ENCODE results near the gene MED17. TPM values are rescaled to one million over a fixed set of nuclear protein-coding genes. Genes with fewer than 3 reads are reported as not detected.
A peak's percentile ranks its signal among the peaks of the same experiment; 100 is the strongest.

The MED17 gene
- total and polyA plus RNA-seq, 3 experiments from 2014 or later = 25.1 to 42.8 (median 39.4) TPM

DNA sequence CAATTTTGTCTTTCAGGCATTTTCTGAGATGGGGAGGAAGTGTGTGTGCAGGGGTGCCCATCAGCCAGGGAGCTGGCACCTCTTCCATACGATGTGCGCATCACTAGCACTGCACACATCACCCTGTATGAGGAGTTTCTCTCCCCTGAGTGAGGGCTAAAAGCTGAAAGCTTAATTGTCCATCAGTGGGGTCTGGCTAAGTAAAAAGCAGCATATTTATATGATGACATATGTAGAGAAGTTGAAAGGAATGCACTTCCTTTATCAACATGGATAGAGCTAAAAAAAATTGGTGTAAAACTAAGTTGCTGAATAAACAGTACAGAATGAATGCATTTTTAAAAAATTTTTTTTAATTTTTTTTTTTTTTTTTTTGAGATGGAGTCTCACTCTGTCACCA lies 62.3 kb downstream of the MED17 start:
- no peak overlapping the region for H3K27ac Mint-ChIP-seq
- no peak overlapping the region for H3K4me3 Mint-ChIP-seq
- H3K36me3 Mint-ChIP-seq = peaks cover 0 to 4% (median 0%) of the 10 kb centered on the region in 3 donors
- no peak for DNase-seq
- H3K9me3 Mint-ChIP-seq = no peaks in the 10 kb centered on the region
- H3K4me1 Mint-ChIP-seq = peaks cover 0 to 5% (median 3%) of the 10 kb centered on the region in 3 donors
- H3K27me3 Mint-ChIP-seq = peaks cover 14 to 24% of the 10 kb centered on the region in 2 donors
- H3K36me3 ChIP-seq (ENCODE audit: insufficient read depth, low read length) = no peaks in the 10 kb centered on the region
- no peaks in the 10 kb centered on the region for H3K4me1 ChIP-seq (ENCODE audit: insufficient read depth, low read length)
- H3K27me3 ChIP-seq (ENCODE audit: insufficient read depth, low read length, poor library complexity, severe bottlenecking) = peaks cover 4% of the 10 kb centered on the region
- POLR2A ChIA-PET = no interaction called here
- no peaks in the 10 kb centered on the region for H3K9me3 ChIP-seq (ENCODE audit: low read length)
- H3K4me3 ChIP-seq (ENCODE audit: low read length) = no peak overlapping the region
- CTCF ChIA-PET = no interaction called here
- no peak overlapping the region for H3K27ac ChIP-seq (ENCODE audit: low read depth, low read length)

DNA sequence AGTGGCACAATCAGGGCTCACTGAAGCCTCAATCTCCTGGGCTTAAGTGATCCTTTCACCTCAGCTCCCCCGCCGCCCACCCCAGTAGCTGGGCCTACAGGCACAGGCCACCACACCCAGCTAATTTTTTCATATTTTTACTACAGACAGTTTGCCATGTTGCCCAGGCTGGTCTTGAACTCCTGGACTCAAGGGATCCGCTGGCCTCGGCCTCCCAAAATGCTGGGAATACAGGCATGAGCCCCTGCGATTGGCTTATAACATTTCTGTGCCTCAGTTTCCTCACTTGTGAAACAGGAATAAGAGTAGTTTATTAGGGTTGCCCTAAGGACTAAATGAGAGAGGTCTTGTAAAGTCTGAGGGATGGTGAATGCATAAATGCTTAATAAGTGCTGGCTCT lies 65.1 kb downstream of the MED17 start:
- Mint-ChIP-seq H3K4me3 (peak overlapping the region in 2 of 7 donors; percentile 9 to 19), H3K27ac (no peak overlapping the region), H3K4me1 (peaks cover 0 to 5% (median 3%) of the 10 kb centered on the region in 3 donors), H3K9me3 (no peaks in the 10 kb centered on the region), H3K36me3 (peaks cover 0 to 4% (median 0%) of the 10 kb centered on the region in 3 donors), H3K27me3 (peaks cover 24 to 34% of the 10 kb centered on the region in 2 donors)
- Histone ChIP-seq H3K4me3 (ENCODE audit: low read length) (no peak overlapping the region), H3K36me3 (ENCODE audit: insufficient read depth, low read length) (no peaks in the 10 kb centered on the region), H3K27me3 (ENCODE audit: insufficient read depth, low read length, poor library complexity, severe bottlenecking) (peaks cover 4% of the 10 kb centered on the region), H3K4me1 (ENCODE audit: insufficient read depth, low read length) (no peaks in the 10 kb centered on the region), H3K9me3 (ENCODE audit: low read length) (no peaks in the 10 kb centered on the region), H3K27ac (ENCODE audit: low read depth, low read length) (no peak overlapping the region)
- ChIA-PET CTCF (no interaction called here), POLR2A (no interaction called here)
- DNase-seq = no peak

DNA sequence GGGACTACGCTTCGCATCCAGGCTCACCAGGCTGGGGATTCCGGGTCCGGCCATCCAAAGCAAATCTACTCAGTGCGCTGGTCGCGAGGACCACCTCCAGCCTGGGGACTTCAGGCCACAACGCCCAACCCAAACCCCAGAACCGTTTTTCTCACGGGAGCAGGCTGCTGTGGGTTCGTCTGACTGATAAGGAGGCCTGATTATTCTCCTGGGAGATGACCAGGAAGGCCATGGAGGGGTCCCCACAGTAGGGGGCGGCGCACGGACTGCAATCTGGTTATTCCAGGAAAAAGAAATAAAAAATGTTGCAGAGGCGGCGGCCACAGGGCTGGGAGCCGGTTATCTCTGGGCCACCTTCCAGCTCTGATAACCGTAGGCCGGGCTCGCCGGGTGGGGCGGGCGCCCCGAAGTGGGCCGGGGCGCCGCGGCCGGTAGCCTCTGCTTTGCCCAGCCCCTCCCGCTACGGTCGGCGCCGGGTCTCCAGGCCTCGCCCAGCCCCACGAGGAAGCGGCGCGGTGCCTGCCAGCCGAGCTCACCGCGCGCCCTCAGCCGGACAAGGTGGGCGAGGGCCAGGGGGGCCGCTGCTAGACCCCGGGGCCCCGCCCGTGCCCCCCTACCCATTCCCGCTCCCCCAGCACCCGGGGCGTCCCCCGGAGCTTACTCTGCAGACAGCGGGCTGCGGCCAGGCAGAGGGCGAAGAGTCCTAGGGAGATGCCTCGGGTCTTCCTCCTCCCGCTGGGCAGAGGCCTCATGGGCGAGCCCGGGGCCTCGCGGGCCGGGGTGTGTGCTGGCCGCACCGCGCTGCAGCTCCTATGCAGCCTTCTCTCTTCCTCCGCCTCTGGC lies 65.9 kb downstream of the MED17 start:
- ChIA-PET POLR2A (no interaction called here), CTCF (no interaction called here)
- H3K27me3 Mint-ChIP-seq = peaks cover 24 to 34% of the 10 kb centered on the region in 2 donors
- H3K9me3 Mint-ChIP-seq = no peaks in the 10 kb centered on the region
- Histone ChIP-seq H3K9me3 (ENCODE audit: low read length) (no peaks in the 10 kb centered on the region), H3K27ac (ENCODE audit: low read depth, low read length) (no peak overlapping the region), H3K4me1 (ENCODE audit: insufficient read depth, low read length) (no peaks in the 10 kb centered on the region), H3K27me3 (ENCODE audit: insufficient read depth, low read length, poor library complexity, severe bottlenecking) (peaks cover 4% of the 10 kb centered on the region), H3K4me3 (ENCODE audit: low read length) (no peak overlapping the region), H3K36me3 (ENCODE audit: insufficient read depth, low read length) (no peaks in the 10 kb centered on the region)
- no peak overlapping the region for H3K27ac Mint-ChIP-seq
- peaks cover 0 to 5% (median 3%) of the 10 kb centered on the region in 3 donors for H3K4me1 Mint-ChIP-seq
- H3K36me3 Mint-ChIP-seq = peaks cover 0 to 4% (median 0%) of the 10 kb centered on the region in 3 donors
- no peak for DNase-seq
- H3K4me3 Mint-ChIP-seq = peak overlapping the region in 1 of 7 donors; percentile 19

DNA sequence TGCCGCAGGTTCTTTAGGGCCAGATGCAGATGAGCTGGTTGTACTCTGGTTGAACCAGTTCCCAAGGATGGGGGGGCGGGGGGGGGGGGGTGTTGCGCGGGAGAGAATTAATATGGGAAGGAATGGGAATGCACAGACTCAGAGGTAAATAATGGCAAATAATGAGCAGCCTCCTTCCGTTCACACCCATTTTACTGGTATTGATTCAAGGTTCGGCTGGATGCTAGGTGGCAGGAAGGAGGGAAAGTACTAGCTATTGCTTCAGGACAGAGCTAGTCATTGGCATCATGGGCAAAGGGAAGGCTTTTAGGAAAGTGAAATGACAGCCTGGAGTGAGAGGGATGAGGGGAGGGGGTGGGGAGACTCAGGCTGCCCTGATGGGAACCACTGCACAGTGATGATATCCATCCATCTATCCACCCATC lies 66.5 kb downstream of the MED17 start, which contains the start of gene VSTM5:
Gene VSTM5, minus strand, starts transcription at position 25 of the 425 bp plus-strand sequence. CDS start 116 bp downstream, outside the sequence.
- CTCF ChIA-PET = no interaction called here
- H3K36me3 ChIP-seq (ENCODE audit: insufficient read depth, low read length) = no peaks in the 10 kb centered on the region
- H3K4me3 Mint-ChIP-seq = peak within 1 kb of the TSS in 2 of 7 donors; percentile 9 to 19

DNA sequence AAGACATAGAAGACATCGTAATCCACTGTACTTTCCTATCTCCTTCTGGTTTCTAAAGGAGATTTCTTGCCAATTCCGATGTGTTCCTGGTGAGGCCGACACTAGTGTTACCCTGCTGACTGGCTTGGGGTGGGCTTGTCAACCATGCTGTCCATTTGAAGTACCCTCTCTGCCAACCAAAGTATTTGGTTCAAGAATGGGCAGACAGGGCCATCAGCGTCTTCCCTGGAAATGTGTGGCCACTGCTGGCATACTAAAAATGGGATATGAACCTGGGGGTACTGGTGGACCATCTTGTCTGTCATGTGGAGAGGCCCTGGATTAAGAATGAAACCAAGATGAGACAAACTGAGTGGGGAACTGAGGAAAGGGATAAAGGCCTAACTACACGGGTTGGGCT lies 68.2 kb downstream of the MED17 start:
- H3K4me3 ChIP-seq (ENCODE audit: low read length) = no peak overlapping the region
- Mint-ChIP-seq H3K9me3 (no peaks in the 10 kb centered on the region), H3K36me3 (peaks cover 0 to 4% (median 0%) of the 10 kb centered on the region in 3 donors), H3K4me1 (peaks cover 0 to 5% (median 3%) of the 10 kb centered on the region in 3 donors), H3K27ac (no peak overlapping the region), H3K4me3 (no peak overlapping the region), H3K27me3 (peaks cover 30 to 38% of the 10 kb centered on the region in 2 donors)
- no peak overlapping the region for H3K27ac ChIP-seq (ENCODE audit: low read depth, low read length)
- CTCF ChIA-PET = no interaction called here
- no peak for DNase-seq
- H3K36me3 ChIP-seq (ENCODE audit: insufficient read depth, low read length) = no peaks in the 10 kb centered on the region
- no peaks in the 10 kb centered on the region for H3K4me1 ChIP-seq (ENCODE audit: insufficient read depth, low read length)
- peaks cover 4% of the 10 kb centered on the region for H3K27me3 ChIP-seq (ENCODE audit: insufficient read depth, low read length, poor library complexity, severe bottlenecking)
- no peaks in the 10 kb centered on the region for H3K9me3 ChIP-seq (ENCODE audit: low read length)
- POLR2A ChIA-PET = no interaction called here

More for the DNA sequence above, 66.5 kb downstream of the MED17 start, which contains the start of gene VSTM5:
- Histone ChIP-seq H3K27ac (ENCODE audit: low read depth, low read length) (no peak within 1 kb of the TSS), H3K27me3 (ENCODE audit: insufficient read depth, low read length, poor library complexity, severe bottlenecking) (peaks cover 4% of the 10 kb centered on the region), H3K9me3 (ENCODE audit: low read length) (no peaks in the 10 kb centered on the region), H3K4me3 (ENCODE audit: low read length) (no peak within 1 kb of the TSS), H3K4me1 (ENCODE audit: insufficient read depth, low read length) (no peaks in the 10 kb centered on the region)
- POLR2A ChIA-PET = no interaction called here
- Mint-ChIP-seq H3K9me3 (no peaks in the 10 kb centered on the region), H3K27ac (no peak within 1 kb of the TSS), H3K27me3 (peaks cover 27 to 34% of the 10 kb centered on the region in 2 donors), H3K36me3 (peaks cover 0 to 4% (median 0%) of the 10 kb centered on the region in 3 donors), H3K4me1 (peaks cover 0 to 5% (median 3%) of the 10 kb centered on the region in 3 donors)
- DNase-seq = no peak

DNA sequence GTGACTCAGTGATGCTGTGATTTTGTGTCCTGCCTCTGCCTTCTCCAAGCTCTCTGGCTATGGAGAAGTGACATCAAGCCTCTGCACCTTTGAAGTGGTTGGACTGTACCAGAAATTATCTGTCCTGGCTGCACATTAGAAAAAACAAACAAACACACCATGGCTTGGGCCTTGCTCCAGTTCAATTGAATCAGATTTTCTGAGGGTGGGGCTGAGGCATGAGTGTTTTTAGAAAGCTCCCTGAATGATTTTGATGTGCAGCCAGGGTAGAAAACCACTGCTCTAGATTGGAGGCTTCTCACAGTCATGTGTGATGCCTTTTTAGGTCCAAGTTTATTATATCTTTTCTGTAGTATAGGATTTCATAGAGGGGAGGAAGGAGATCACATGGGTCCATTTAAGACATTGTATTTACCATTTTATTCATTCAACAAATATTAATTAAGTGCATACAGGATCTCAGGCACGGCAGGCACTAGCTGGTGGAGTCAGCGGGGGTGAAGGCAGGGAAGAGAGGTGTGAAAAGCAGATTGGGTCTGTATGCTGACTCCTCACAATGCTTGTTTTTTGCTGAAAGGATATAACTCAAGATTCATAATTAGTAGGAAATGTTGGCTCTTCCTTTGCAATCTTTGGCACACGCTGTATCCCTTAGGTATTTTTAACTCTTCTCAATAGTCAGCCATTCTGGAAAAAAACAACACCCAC lies 73.5 kb downstream of the MED17 start:
- Mint-ChIP-seq H3K4me1 (no peaks in the 10 kb centered on the region), H3K9me3 (no peaks in the 10 kb centered on the region), H3K27me3 (peaks cover 4 to 10% of the 10 kb centered on the region in 2 donors), H3K27ac (no peak overlapping the region), H3K36me3 (no peaks in the 10 kb centered on the region), H3K4me3 (no peak overlapping the region)
- no peak overlapping the region for H3K4me3 ChIP-seq (ENCODE audit: low read length)
- H3K9me3 ChIP-seq (ENCODE audit: low read length) = no peaks in the 10 kb centered on the region
- no peak for DNase-seq
- ChIA-PET POLR2A (no interaction called here), CTCF (no interaction called here)
- no peaks in the 10 kb centered on the region for H3K27me3 ChIP-seq (ENCODE audit: insufficient read depth, low read length, poor library complexity, severe bottlenecking)
- no peaks in the 10 kb centered on the region for H3K36me3 ChIP-seq (ENCODE audit: insufficient read depth, low read length)
- no peaks in the 10 kb centered on the region for H3K4me1 ChIP-seq (ENCODE audit: insufficient read depth, low read length)
- no peak overlapping the region for H3K27ac ChIP-seq (ENCODE audit: low read depth, low read length)

DNA sequence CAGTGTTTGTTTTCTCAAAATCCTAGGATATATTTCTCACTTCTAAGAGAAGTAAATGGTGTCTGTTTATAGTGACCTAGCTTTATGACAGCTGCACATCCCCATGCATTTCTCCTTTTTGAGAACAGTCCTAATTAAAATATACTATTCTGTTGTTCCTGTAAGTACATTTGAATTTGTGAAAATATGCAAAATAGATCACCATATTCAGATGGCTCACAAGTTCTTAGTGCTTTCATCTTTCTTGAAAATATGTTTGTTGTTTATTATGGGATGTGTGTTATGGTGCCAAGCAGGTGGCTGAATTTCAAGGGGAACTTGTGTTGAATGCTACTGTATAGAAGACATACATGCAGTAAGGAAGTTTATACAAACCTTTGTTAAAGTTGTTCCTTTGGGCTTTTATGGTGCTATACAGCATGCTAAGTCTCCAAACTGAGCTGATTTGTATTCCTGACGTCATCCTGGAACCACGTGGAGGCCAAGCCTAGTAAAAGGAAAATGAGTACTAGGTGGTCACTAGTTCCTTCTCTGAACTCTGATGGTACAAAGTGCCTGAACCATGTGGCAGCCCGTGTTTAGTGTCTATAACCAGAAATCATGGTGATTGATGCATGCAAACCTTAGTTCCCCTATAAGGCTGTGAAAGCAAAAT lies 74.2 kb downstream of the MED17 start:
- no peaks in the 10 kb centered on the region for H3K4me1 Mint-ChIP-seq
- H3K9me3 ChIP-seq (ENCODE audit: low read length) = no peaks in the 10 kb centered on the region
- no peak overlapping the region for H3K4me3 Mint-ChIP-seq
- no peaks in the 10 kb centered on the region for H3K36me3 ChIP-seq (ENCODE audit: insufficient read depth, low read length)
- no peaks in the 10 kb centered on the region for H3K4me1 ChIP-seq (ENCODE audit: insufficient read depth, low read length)
- H3K4me3 ChIP-seq (ENCODE audit: low read length) = no peak overlapping the region
- POLR2A ChIA-PET = no interaction called here
- no peaks in the 10 kb centered on the region for H3K9me3 Mint-ChIP-seq
- no peak for DNase-seq
- no peak overlapping the region for H3K27ac ChIP-seq (ENCODE audit: low read depth, low read length)
- H3K27ac Mint-ChIP-seq = no peak overlapping the region
- H3K36me3 Mint-ChIP-seq = no peaks in the 10 kb centered on the region
- CTCF ChIA-PET = no interaction called here
- H3K27me3 ChIP-seq (ENCODE audit: insufficient read depth, low read length, poor library complexity, severe bottlenecking) = no peaks in the 10 kb centered on the region
- H3K27me3 Mint-ChIP-seq = peaks cover 4 to 7% of the 10 kb centered on the region in 2 donors

DNA sequence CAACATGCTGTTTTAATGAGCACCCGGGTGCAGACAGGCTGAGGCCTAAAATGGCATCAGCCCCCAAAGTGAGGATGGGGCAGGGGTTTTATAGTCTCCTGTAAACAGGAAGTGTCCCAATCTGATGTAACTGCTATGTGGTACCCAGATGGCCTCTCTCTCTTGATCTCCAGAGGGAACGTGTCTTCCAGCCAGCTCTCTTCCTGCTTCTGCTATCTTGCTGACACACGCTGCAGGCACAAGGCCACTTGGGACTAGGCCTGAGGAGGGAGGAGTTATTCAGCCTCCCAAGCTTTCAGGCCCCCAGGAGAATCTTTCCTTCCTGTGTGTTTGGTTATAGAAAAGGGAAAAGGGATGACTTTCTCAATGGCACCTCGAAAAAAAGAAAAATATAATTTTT lies 77.7 kb downstream of the MED17 start:
- Histone ChIP-seq H3K36me3 (ENCODE audit: insufficient read depth, low read length) (no peaks in the 10 kb centered on the region), H3K27me3 (ENCODE audit: insufficient read depth, low read length, poor library complexity, severe bottlenecking) (no peaks in the 10 kb centered on the region), H3K4me3 (ENCODE audit: low read length) (no peak overlapping the region), H3K27ac (ENCODE audit: low read depth, low read length) (no peak overlapping the region), H3K9me3 (ENCODE audit: low read length) (no peaks in the 10 kb centered on the region), H3K4me1 (ENCODE audit: insufficient read depth, low read length) (no peaks in the 10 kb centered on the region)
- Mint-ChIP-seq H3K27me3 (peaks cover 1 to 3% of the 10 kb centered on the region in 2 donors), H3K4me1 (no peaks in the 10 kb centered on the region), H3K9me3 (no peaks in the 10 kb centered on the region), H3K36me3 (no peaks in the 10 kb centered on the region), H3K4me3 (no peak overlapping the region), H3K27ac (peak overlapping the region in 1 of 8 donors; percentile 17)
- CTCF ChIA-PET = no interaction called here
- POLR2A ChIA-PET = no interaction called here
- no peak for DNase-seq
